Neutrophil (primary cell): ENCODE data around the gene REG4.

Experiments
- H3K27ac ChIP-seq: fragments of 200-600 bp; sonication (generic); 2 replicates; pipeline ENCODE4 v1.5.1; 2016; ENCODE audit warnings: mild to moderate bottlenecking, moderate library complexity
- H3K27me3 ChIP-seq: fragments of 200-600 bp; sonication (generic); 2 replicates; pipeline ENCODE4 v1.6.0; 2016; ENCODE audit warnings: mild to moderate bottlenecking
- H3K36me3 ChIP-seq: fragments of 200-600 bp; sonication (generic); 2 replicates; pipeline ENCODE4 v1.5.1; 2017
- H3K4me1 ChIP-seq, 2 experiments: fragments of 200-600 bp in 1 of 2; sonication (generic) in 1 of 2; 1 replicate in 1 of 2; 2 replicates in 1 of 2; pipeline versions ENCODE4 v1.5.1 to v1.6.1; 2013 to 2016; ENCODE audit warnings: low read depth in 1 of 2, low read length in 1 of 2, mild to moderate bottlenecking in 1 of 2, moderate library complexity in 1 of 2; ENCODE audit not compliant: control insufficient read depth in 1 of 2, insufficient read depth in 1 of 2
- H3K4me3 ChIP-seq, 2 experiments: fragments of 200-600 bp in 1 of 2; sonication (generic) in 1 of 2; 1 replicate in 1 of 2; 2 replicates in 1 of 2; pipeline ENCODE4 v1.5.1; 2013 to 2016; ENCODE audit warnings: low read depth in 1 of 2, low read length in 1 of 2, mild to moderate bottlenecking in 1 of 2, moderate library complexity in 1 of 2
- H3K9me3 ChIP-seq: fragments of 200-600 bp; sonication (generic); 2 replicates; pipeline ENCODE4 v1.5.1; 2016
- TF ChIP-seq, protein P1 (sequence below): fragments of 200-600 bp; sonication (generic); IDR thresholded peaks from 2 replicates; pipeline ENCODE4 v1.5.1; 2016; ENCODE audit warnings: antibody characterized with exemption

REG4 gene

DNA sequence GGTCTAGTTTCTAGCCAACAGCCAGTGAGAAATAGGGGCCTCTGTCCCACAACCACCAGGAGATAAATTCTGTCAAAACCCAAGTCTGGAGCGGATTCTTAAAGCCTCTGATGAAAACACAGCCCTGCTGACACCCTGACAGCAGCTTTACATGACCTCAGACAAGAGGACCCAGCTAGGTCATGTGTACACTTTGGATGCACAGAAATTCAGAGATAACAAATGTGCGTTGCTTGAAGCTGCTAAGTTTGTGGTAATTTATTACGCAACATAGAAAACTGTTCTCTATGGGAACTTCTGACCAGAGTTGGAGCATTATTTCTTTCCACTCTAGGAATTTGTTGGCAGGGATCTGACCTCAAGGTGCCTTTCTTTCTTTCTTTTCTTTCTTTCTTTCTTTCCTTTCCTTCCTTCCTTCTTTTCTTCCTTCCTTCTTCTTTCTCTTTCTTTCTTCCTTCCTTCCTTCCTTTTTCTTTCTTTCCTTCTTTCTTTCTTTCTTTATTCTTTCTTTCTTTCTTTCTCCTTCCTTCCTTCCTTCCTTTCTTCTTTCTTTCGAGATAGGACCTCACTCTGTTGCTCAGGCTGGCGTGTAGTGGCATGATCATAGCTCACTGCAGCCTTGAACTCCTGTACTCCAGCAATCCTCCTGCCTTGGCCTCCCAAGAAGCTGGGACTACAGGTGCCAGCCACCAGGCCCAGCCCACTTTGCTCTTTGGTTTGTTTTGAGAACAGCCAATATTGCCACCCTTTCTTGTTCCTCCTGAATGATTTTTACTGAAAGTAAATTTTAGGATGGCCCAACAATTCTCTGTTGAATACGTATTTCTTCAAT lies 27.7 kb downstream of the REG4 start:
- Histone ChIP-seq H3K36me3 (no peaks in the 10 kb centered on the region), H3K27me3 (no peaks in the 10 kb centered on the region), H3K9me3 (no peaks in the 10 kb centered on the region), H3K4me1 (peaks cover 19 to 33% of the 10 kb centered on the region in 2 experiments), H3K27ac (no peak overlapping the region), H3K4me3 (no peak overlapping the region)
- TF ChIP-seq, protein P1, sequence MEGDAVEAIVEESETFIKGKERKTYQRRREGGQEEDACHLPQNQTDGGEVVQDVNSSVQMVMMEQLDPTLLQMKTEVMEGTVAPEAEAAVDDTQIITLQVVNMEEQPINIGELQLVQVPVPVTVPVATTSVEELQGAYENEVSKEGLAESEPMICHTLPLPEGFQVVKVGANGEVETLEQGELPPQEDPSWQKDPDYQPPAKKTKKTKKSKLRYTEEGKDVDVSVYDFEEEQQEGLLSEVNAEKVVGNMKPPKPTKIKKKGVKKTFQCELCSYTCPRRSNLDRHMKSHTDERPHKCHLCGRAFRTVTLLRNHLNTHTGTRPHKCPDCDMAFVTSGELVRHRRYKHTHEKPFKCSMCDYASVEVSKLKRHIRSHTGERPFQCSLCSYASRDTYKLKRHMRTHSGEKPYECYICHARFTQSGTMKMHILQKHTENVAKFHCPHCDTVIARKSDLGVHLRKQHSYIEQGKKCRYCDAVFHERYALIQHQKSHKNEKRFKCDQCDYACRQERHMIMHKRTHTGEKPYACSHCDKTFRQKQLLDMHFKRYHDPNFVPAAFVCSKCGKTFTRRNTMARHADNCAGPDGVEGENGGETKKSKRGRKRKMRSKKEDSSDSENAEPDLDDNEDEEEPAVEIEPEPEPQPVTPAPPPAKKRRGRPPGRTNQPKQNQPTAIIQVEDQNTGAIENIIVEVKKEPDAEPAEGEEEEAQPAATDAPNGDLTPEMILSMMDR, result no peak

DNA sequence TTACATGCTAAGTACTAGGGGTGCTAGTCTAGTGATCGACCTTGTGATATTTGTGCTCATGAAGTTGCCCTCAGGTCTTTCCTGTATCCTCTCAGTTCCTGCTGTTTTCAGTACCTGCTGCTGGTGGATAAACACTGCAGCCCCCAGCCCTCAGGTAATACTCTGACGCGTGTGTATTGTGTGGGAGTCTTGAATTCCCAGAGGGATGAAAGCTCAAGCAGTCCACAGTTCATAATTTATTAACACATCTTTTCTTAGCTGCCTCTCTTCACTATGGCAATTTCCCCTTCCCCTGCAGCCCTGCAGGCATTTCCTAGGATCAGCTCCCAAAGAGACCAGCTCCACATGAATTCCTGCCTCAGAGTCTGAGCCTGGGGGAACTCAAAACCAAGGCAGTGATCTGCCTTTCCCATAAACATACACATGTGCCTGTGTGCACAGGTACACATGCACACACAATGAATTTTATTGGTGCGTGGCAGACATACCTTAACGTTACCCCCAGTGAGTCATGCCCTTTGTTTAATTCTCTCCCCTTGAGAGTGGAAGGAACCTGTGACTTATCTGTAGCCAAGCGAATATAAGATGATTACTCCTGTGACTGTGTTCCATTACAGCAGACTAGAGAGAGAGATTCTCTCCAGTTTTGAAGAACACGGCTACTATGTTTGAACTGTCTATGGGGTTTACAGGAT lies 28.5 kb downstream of the REG4 start:
- Histone ChIP-seq H3K36me3 (no peaks in the 10 kb centered on the region), H3K4me3 (no peak overlapping the region), H3K9me3 (no peaks in the 10 kb centered on the region), H3K27ac (no peak overlapping the region), H3K27me3 (no peaks in the 10 kb centered on the region), H3K4me1 (peaks cover 19 to 31% of the 10 kb centered on the region in 2 experiments)
- TF ChIP-seq, protein P1, result no peak

GRCh38 chr1:119781434-119782210 lies 29.6 kb downstream of the REG4 start:
- Histone ChIP-seq H3K9me3 (no peaks in the 10 kb centered on the region), H3K4me3 (no peak overlapping the region), H3K27ac (no peak overlapping the region), H3K4me1 (peaks cover 19 to 26% of the 10 kb centered on the region in 2 experiments), H3K36me3 (no peaks in the 10 kb centered on the region), H3K27me3 (no peaks in the 10 kb centered on the region)
- TF ChIP-seq, protein P1, result no peak

GRCh38 chr1:119779869-119780356 lies 31.3 kb downstream of the REG4 start:
- Histone ChIP-seq H3K27me3 (no peaks in the 10 kb centered on the region), H3K27ac (no peak overlapping the region), H3K36me3 (no peaks in the 10 kb centered on the region), H3K4me3 (no peak overlapping the region), H3K9me3 (no peaks in the 10 kb centered on the region), H3K4me1 (peaks cover 17 to 19% of the 10 kb centered on the region in 2 experiments)
- TF ChIP-seq, protein P1, result no peak

DNA sequence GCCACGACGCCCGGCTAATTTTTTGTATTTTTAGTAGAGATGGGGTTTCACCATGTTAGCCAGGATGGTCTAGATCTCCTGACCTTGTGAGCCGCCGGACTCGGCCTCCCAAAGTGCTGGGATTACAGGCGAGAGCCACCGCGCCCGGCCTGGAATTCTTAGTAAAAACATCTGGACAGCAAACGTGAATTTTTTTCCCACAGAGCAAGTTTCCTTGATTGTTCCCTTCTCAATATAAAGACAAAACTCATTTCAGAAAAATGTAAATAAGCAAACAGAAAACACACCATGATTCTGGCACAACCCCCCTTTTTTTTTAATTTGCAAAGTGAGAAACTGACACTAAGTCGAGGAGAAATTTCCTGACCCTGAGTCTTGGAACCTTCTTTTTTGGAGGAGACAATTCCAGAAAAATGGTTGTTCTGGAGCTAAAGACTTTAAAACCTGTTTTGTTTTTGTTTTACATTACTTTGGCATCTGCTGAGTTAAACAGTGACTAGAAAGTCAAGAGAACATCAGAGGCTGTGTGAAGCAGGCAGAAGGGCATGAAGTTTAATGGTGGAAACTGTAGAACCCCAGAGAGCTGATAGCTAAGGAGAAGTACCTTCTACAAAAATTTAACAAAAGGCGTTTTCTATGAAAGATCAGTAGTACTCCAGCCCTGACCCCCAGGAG lies 32.2 kb downstream of the REG4 start:
- TF ChIP-seq, protein P1, result no peak
- no peaks in the 10 kb centered on the region for H3K36me3 ChIP-seq
- H3K27me3 ChIP-seq, result no peaks in the 10 kb centered on the region
- H3K9me3 ChIP-seq, result no peaks in the 10 kb centered on the region
- peaks cover 9 to 16% of the 10 kb centered on the region in 2 experiments for H3K4me1 ChIP-seq
- H3K27ac ChIP-seq, result no peak overlapping the region
- no peak overlapping the region for H3K4me3 ChIP-seq
